Natural killer cell (primary cell): ENCODE measurements around the gene JAKMIP1. TPM values are rescaled to one million over a fixed set of nuclear protein-coding genes. Genes with fewer than 3 reads are reported as not detected.

Experiments
- ATAC-seq, 3 donors: fragments of 150-1000 bp in 2 of 3; fragments of 200-7000 bp in 1 of 3; cut with Tn5 transposase; 1 replicate in 1 of 3; 2 replicates in 2 of 3; pipeline ENCODE4 v1.10.0; 2021; ENCODE audit warnings: mild to moderate bottlenecking in 2 of 3, moderate library complexity in 2 of 3
- DNase-seq, 2 donors: peaks; one replicate each; pipeline versions ENCODE4 v3.0.0 to v3.0.0-alpha.2; 2013 to 2021; ENCODE audit warnings: mixed read lengths in 1 of 2
- H3K27ac ChIP-seq: one replicate; pipeline ENCODE4 v1.5.1; 2013; ENCODE audit warnings: mild to moderate bottlenecking, low read length
- H3K27me3 ChIP-seq: one replicate; pipeline ENCODE4 v1.6.1; 2013; ENCODE audit warnings: low read length; ENCODE audit not compliant: control insufficient read depth, insufficient read depth
- H3K36me3 ChIP-seq: one replicate; pipeline ENCODE4 v1.6.1; 2013; ENCODE audit warnings: low read length; ENCODE audit not compliant: control insufficient read depth, insufficient read depth
- H3K4me1 ChIP-seq: one replicate; pipeline ENCODE4 v1.6.1; 2013; ENCODE audit warnings: low read length; ENCODE audit not compliant: control insufficient read depth, insufficient read depth
- H3K4me3 ChIP-seq: one replicate; pipeline ENCODE4 v1.5.1; 2013; ENCODE audit warnings: low read length
- H3K9me3 ChIP-seq: one replicate; pipeline ENCODE4 v1.6.1; 2013; ENCODE audit warnings: low read length; ENCODE audit not compliant: control insufficient read depth, insufficient read depth
- H3K27ac Mint-ChIP-seq, 2 donors: one replicate each; pipeline ENCODE4 v1.8.0; 2022; ENCODE audit warnings: mild to moderate bottlenecking in 2 of 2, mixed read lengths in 2 of 2, moderate library complexity in 1 of 2
- H3K27me3 Mint-ChIP-seq, 2 donors: one replicate each; pipeline ENCODE4 v1.8.0; 2022; ENCODE audit warnings: low read depth in 2 of 2, mixed read lengths in 2 of 2
- H3K36me3 Mint-ChIP-seq: one replicate; pipeline ENCODE4 v1.8.0; 2022; ENCODE audit warnings: mixed read lengths
- H3K4me1 Mint-ChIP-seq, 2 donors: one replicate each; pipeline ENCODE4 v1.8.0; 2022; ENCODE audit warnings: mixed read lengths in 2 of 2
- H3K4me3 Mint-ChIP-seq: one replicate; pipeline ENCODE4 v1.8.0; 2022; ENCODE audit warnings: mild to moderate bottlenecking, moderate library complexity, mixed read lengths
- H3K9me3 Mint-ChIP-seq, 2 donors: one replicate each; pipeline ENCODE4 v1.8.0; 2022; ENCODE audit warnings: mixed read lengths in 2 of 2
- WGBS: methylation state at CpG from one replicate; pipeline ENCODE4 v1.1.7; 2013; ENCODE audit warnings: missing lambda C conversion rate; ENCODE audit not compliant: insufficient coverage; 5-methylcytosine and 5-hydroxymethylcytosine counted together
- intact Hi-C: fragments of 100-400 bp; cut with micrococcal nuclease; formaldehyde crosslinking; loops from one replicate; pipeline ENCODE4 v1.14.2; 2022
- total RNA-seq, 4 donors: library from RNA; stranded (reverse); fragments of 120-200 nt in 1 of 4; gene quantifications; one replicate each; pipeline versions ENCODE4 v1.2.3 to v1.2.4, GENCODE V29; 2013 to 2022
- TF ChIP-seq, protein P1 (sequence below): fragments of 200-600 bp; IDR thresholded peaks from one replicate; pipeline ENCODE4 v1.8.0; 2022; ENCODE audit warnings: antibody characterized with exemption

JAKMIP1 gene
- total RNA-seq, 3 donors from 2014 or later (not counting 1 experiment from before 2014, with no cell fraction given) = 8.8 to 21.8 (median 16.4) TPM

DNA sequence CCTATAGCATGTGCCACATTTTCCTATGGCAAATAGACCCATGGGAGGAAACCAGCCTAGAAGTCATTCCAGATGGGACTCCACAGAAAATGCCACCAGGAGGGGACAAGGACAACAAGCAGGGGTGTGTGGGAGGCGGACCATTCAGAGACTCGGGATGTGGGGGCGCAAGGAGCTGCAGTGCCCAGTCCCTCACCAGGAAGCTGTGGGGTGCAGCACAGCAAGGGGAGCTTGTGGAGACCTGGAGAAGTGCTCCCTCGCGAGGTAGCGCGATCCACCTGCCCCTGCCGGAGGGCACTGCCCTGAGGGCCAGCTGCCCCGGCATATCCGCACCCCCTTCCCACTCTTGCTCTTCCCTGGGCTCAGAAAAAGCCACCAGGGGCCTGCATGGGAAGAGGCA is 136.7 kb downstream of the JAKMIP1 start:
- Histone ChIP-seq H3K4me1 (no peaks in the 10 kb centered on the region), H3K27me3 (no peaks in the 10 kb centered on the region), H3K27ac (no peak overlapping the region), H3K36me3 (peaks cover 11% of the 10 kb centered on the region), H3K9me3 (peaks cover 18% of the 10 kb centered on the region), H3K4me3 (no peak overlapping the region)
- DNase-seq (no peak), ATAC-seq (no peak)
- no peaks in the 10 kb centered on the region for H3K36me3 Mint-ChIP-seq
- H3K9me3 Mint-ChIP-seq = no peaks in the 10 kb centered on the region
- 93% methylated on average over 10 of the region's 10 CpGs for WGBS
- no peak overlapping the region for H3K4me3 Mint-ChIP-seq
- TF ChIP-seq, protein P1, sequence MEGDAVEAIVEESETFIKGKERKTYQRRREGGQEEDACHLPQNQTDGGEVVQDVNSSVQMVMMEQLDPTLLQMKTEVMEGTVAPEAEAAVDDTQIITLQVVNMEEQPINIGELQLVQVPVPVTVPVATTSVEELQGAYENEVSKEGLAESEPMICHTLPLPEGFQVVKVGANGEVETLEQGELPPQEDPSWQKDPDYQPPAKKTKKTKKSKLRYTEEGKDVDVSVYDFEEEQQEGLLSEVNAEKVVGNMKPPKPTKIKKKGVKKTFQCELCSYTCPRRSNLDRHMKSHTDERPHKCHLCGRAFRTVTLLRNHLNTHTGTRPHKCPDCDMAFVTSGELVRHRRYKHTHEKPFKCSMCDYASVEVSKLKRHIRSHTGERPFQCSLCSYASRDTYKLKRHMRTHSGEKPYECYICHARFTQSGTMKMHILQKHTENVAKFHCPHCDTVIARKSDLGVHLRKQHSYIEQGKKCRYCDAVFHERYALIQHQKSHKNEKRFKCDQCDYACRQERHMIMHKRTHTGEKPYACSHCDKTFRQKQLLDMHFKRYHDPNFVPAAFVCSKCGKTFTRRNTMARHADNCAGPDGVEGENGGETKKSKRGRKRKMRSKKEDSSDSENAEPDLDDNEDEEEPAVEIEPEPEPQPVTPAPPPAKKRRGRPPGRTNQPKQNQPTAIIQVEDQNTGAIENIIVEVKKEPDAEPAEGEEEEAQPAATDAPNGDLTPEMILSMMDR = no peak
- peaks cover 0 to 14% of the 10 kb centered on the region in 2 donors for H3K27me3 Mint-ChIP-seq
- peaks cover 0 to 6% of the 10 kb centered on the region in 2 donors for H3K4me1 Mint-ChIP-seq
- H3K27ac Mint-ChIP-seq = no peak overlapping the region
- intact Hi-C loops = no loop called here

DNA sequence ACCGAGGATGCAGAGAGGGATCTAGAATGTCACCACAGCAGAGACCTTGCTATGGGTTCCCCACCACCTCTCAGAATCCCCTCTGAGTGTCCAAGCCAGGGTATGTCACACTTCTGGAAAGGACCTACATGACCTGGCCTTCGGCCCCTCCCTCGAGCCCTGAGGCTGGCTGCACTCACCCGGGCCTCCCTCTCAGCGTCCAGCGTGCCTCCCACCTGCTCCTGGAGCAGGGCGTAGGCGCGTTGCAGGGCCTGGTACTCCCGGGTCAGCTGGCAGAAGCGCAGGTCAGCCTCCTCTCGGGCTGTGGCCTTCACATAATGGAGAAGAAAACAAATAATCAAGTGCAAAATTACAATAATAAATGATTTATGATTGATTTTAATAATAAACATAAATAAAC is 138.2 kb downstream of the JAKMIP1 start:
- WGBS = 93% methylated on average over 9 of the region's 12 CpGs
- Histone ChIP-seq H3K27ac (no peak overlapping the region), H3K4me1 (no peaks in the 10 kb centered on the region), H3K36me3 (peaks cover 19% of the 10 kb centered on the region), H3K27me3 (no peaks in the 10 kb centered on the region), H3K4me3 (no peak overlapping the region), H3K9me3 (peaks cover 30% of the 10 kb centered on the region)
- intact Hi-C loops = no loop called here
- ATAC-seq (no peak), DNase-seq (no peak)
- no peak overlapping the region for H3K4me3 Mint-ChIP-seq
- H3K36me3 Mint-ChIP-seq = no peaks in the 10 kb centered on the region
- H3K9me3 Mint-ChIP-seq = peaks cover 0 to 5% of the 10 kb centered on the region in 2 donors
- H3K27me3 Mint-ChIP-seq = peaks cover 0 to 3% of the 10 kb centered on the region in 2 donors
- H3K4me1 Mint-ChIP-seq = no peaks in the 10 kb centered on the region
- H3K27ac Mint-ChIP-seq = no peak overlapping the region
- TF ChIP-seq, protein P1 = no peak

DNA sequence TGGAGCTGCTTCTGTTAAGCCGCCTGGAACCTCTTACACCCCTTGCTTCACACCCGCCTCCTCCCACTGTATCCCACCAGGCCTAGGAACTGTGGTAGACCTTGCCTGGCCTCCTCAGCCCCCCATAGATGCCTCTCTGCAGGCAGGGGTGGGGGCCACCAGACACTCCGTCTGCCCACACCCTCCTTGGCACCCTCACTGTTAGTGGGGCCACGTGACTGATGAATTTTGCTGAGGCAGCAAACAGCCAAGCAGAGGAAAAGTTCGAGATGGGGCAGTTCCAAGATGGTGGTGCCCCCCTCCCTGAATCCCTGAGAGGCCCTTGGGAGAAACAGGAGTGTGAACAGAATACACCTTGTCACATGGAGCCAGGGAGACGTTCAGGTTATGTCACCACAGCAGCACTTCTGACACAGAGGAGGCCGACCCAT is 141.0 kb downstream of the JAKMIP1 start:
- H3K27me3 Mint-ChIP-seq = no peaks in the 10 kb centered on the region
- no peak overlapping the region for H3K27ac Mint-ChIP-seq
- Histone ChIP-seq H3K4me1 (no peaks in the 10 kb centered on the region), H3K27me3 (no peaks in the 10 kb centered on the region), H3K27ac (no peak overlapping the region), H3K9me3 (peaks cover 34% of the 10 kb centered on the region), H3K4me3 (no peak overlapping the region), H3K36me3 (peaks cover 21% of the 10 kb centered on the region)
- peaks cover 0 to 5% of the 10 kb centered on the region in 2 donors for H3K9me3 Mint-ChIP-seq
- H3K4me3 Mint-ChIP-seq = no peak overlapping the region
- no peaks in the 10 kb centered on the region for H3K4me1 Mint-ChIP-seq
- DNase-seq = no peak
- intact Hi-C loops = no loop called here
- ATAC-seq = no peak
- TF ChIP-seq, protein P1 = no peak
- no peaks in the 10 kb centered on the region for H3K36me3 Mint-ChIP-seq
- WGBS = 93% methylated on average over 7 of the region's 7 CpGs
